Breast epithelium (tissue), 4 donors: ENCODE results near the gene API5. TPM values are rescaled to one million over a fixed set of nuclear protein-coding genes. Genes with fewer than 3 reads are reported as not detected.

ENCODE experiments used
- DNase-seq, 2 donors: peaks; one replicate each; pipeline ENCODE4 v3.0.0-alpha.2; 2019; ENCODE audit warnings: low spot score in 2 of 2
- H3K27ac ChIP-seq, 2 donors: fragments of 200-600 bp; sonication (generic) in 1 of 2; one replicate each; pipeline ENCODE4 v1.5.1; 2016 to 2019; ENCODE audit warnings: mild to moderate bottlenecking in 1 of 2
- H3K27me3 ChIP-seq, 2 donors: fragments of 200-600 bp; sonication (generic) in 1 of 2; one replicate each; pipeline versions ENCODE4 v1.5.1 to v1.6.0; 2017 to 2019; ENCODE audit warnings: control low read depth in 1 of 2, mild to moderate bottlenecking in 1 of 2
- H3K36me3 ChIP-seq: fragments of 200-600 bp; one replicate; pipeline ENCODE4 v1.5.1; 2019
- H3K4me1 ChIP-seq, 2 donors: fragments of 200-600 bp; sonication (generic); one replicate each; pipeline ENCODE4 v1.5.1; 2016 to 2019; ENCODE audit warnings: control low read depth in 1 of 2
- H3K4me3 ChIP-seq, 3 donors: fragments of 200-600 bp; sonication (generic); 1 replicate in 2 of 3; 2 replicates in 1 of 3; pipeline ENCODE4 v1.5.1; 2016 to 2019; ENCODE audit warnings: mild to moderate bottlenecking in 3 of 3, moderate library complexity in 2 of 3
- H3K9me3 ChIP-seq, 2 donors: fragments of 200-600 bp; sonication (generic) in 1 of 2; one replicate each; pipeline ENCODE4 v1.5.1; 2016 to 2019; ENCODE audit warnings: control low read depth in 1 of 2
- CTCF ChIP-seq, 3 donors: fragments of 450-650 bp; IDR thresholded peaks; one replicate each; pipeline ENCODE4 v1.5.1; 2016 to 2017; ENCODE audit warnings: antibody characterized with exemption in 3 of 3, mild to moderate bottlenecking in 3 of 3, moderate library complexity in 3 of 3
- POLR2A ChIP-seq: fragments of 450-650 bp; IDR thresholded peaks from one replicate; pipeline ENCODE4 v1.6.1; 2016; ENCODE audit warnings: antibody characterized with exemption, mild to moderate bottlenecking, moderate library complexity
- POLR2AphosphoS5 ChIP-seq, 3 donors: sonication (generic); formaldehyde crosslinking; IDR thresholded peaks; one replicate each; pipeline ENCODE4 v1.6.1; 2017; ENCODE audit warnings: antibody characterized with exemption in 3 of 3
- intact Hi-C: fragments of 100-400 bp; cut with DNase I; formaldehyde crosslinking; loops from one replicate; pipeline ENCODE4 v1.15.1; 2023; ENCODE audit warnings: low total_unique reads
- total RNA-seq, 3 donors: library from RNA; depleted of rRNA; stranded (reverse); fragments of >200 nt; gene quantifications; one replicate each; pipeline ENCODE4 v1.1.0, GENCODE V29; 2016

API5 gene
- total RNA-seq, 3 donors from 2014 or later = 65.0 to 112 (median 90.1) TPM

GRCh38 chr11:43360361-43361032, 48.7 kb downstream of the API5 start:
- Histone ChIP-seq H3K4me1 (no peaks in the 10 kb centered on the region), H3K27ac (no peak overlapping the region), H3K36me3 (no peaks in the 10 kb centered on the region), H3K27me3 (no peaks in the 10 kb centered on the region), H3K9me3 (no peaks in the 10 kb centered on the region), H3K4me3 (peak overlapping the region in 1 of 3 donors; percentile 100)
- TF ChIP-seq CTCF (IDR thresholded peaks at IDR 0.05) (no peak), POLR2AphosphoS5 (IDR thresholded peaks at IDR 0.05) (no peak), POLR2A (no peak)
- intact Hi-C loops = no loop called here
- DNase-seq = no peak

- DNase-seq = no peak
- no peaks in the 10 kb centered on the region for H3K27me3 ChIP-seq
- no peak overlapping the region for H3K4me3 ChIP-seq
- H3K9me3 ChIP-seq = no peaks in the 10 kb centered on the region
- no peak for TF ChIP-seq CTCF (IDR thresholded peaks at IDR 0.05)
- intact Hi-C loops = no loop called here
- no peaks in the 10 kb centered on the region for H3K36me3 ChIP-seq
- no peaks in the 10 kb centered on the region for H3K4me1 ChIP-seq
- H3K27ac ChIP-seq = no peak overlapping the region
These were observed 54.9 kb downstream of the API5 start for GRCh38 chr11:43366677-43367076.

- Histone ChIP-seq H3K4me1 (no peaks in the 10 kb centered on the region), H3K36me3 (no peaks in the 10 kb centered on the region)
- DNase-seq = no peak
These were observed 55.8 kb downstream of the API5 start for GRCh38 chr11:43367382-43368178.

GRCh38 chr11:43376065-43376464, 64.3 kb downstream of the API5 start:
- TF ChIP-seq POLR2A (no peak), CTCF (IDR thresholded peaks at IDR 0.05) (no peak), POLR2AphosphoS5 (IDR thresholded peaks at IDR 0.05) (no peak)
- intact Hi-C loops = no loop called here

More at GRCh38 chr11:43367382-43368178, 55.8 kb downstream of the API5 start:
- no peak overlapping the region for H3K27ac ChIP-seq
- H3K4me3 ChIP-seq = no peak overlapping the region
- no peaks in the 10 kb centered on the region for H3K9me3 ChIP-seq
- TF ChIP-seq CTCF (IDR thresholded peaks at IDR 0.05) (no peak), POLR2A (no peak), POLR2AphosphoS5 (IDR thresholded peaks at IDR 0.05) (no peak)
- intact Hi-C loops = no loop called here
- no peaks in the 10 kb centered on the region for H3K27me3 ChIP-seq

GRCh38 chr11:43376594-43376993, 64.8 kb downstream of the API5 start:
- Histone ChIP-seq H3K9me3 (no peaks in the 10 kb centered on the region), H3K27me3 (no peaks in the 10 kb centered on the region), H3K27ac (no peak overlapping the region), H3K4me1 (no peaks in the 10 kb centered on the region), H3K4me3 (no peak overlapping the region), H3K36me3 (no peaks in the 10 kb centered on the region)
- TF ChIP-seq CTCF (IDR thresholded peaks at IDR 0.05) (no peak), POLR2AphosphoS5 (IDR thresholded peaks at IDR 0.05) (no peak), POLR2A (no peak)
- DNase-seq = no peak
- intact Hi-C loops = no loop called here

More at GRCh38 chr11:43376065-43376464, 64.3 kb downstream of the API5 start:
- Histone ChIP-seq H3K9me3 (no peaks in the 10 kb centered on the region), H3K27me3 (no peaks in the 10 kb centered on the region), H3K4me3 (no peak overlapping the region), H3K27ac (no peak overlapping the region), H3K36me3 (no peaks in the 10 kb centered on the region), H3K4me1 (no peaks in the 10 kb centered on the region)
- DNase-seq = no peak
